Erythroblast (primary cell): Measurements from ENCODE around the gene MAST3.

Experiments used
- GATA1 ChIP-seq: IDR thresholded peaks from 2 replicates; pipeline ENCODE4 v1.6.1; 2011; ENCODE audit warnings: low read depth, mild to moderate bottlenecking, control low read depth, low read length, moderate library complexity
- POLR2A ChIP-seq: IDR thresholded peaks from 2 replicates; pipeline ENCODE4 v1.6.1; 2011; ENCODE audit warnings: mild to moderate bottlenecking, low read length

DNA sequence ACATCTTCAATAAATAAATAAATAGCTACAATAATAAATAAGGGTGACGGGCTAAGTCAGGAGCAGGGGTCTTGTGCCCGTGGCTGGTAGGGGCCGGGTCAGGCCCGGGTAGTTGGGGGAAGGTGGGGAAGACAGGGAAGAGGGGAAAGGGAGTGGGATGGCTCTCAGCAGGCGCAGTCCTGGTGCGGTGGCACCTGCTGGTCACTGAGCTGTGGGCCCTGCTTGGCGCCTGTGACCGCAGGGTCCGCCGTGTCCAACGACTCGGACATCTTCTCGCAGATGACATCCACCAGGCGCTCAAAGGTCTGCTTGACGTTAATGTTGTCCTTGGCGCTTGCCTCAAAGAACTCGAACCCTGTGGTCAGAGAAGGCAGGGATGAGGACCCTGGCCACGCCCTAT, 99.7 kb downstream of the MAST3 start:
- TF ChIP-seq POLR2A = no peak
- no peak for TF ChIP-seq GATA1
